Right atrium auricular region (tissue), 2 donors: Measurements from ENCODE around the gene BOD1. TPM values are rescaled to one million over a fixed set of nuclear protein-coding genes. Genes with fewer than 3 reads are reported as not detected.

ENCODE experiments used
- DNase-seq: peaks from one replicate; pipeline ENCODE4 v3.0.0-alpha.2; 2019; ENCODE audit warnings: low spot score
- H3K27ac ChIP-seq, 2 donors: fragments of 200-600 bp; sonication (generic); 1 replicate in 1 of 2; 2 replicates in 1 of 2; pipeline ENCODE4 v1.5.1; 2016 to 2019
- H3K27me3 ChIP-seq, 2 donors: fragments of 200-600 bp; sonication (generic); one replicate each; pipeline versions ENCODE4 v1.5.1 to v1.6.0; 2017 to 2019
- H3K36me3 ChIP-seq: fragments of 200-600 bp; sonication (generic); one replicate; pipeline ENCODE4 v1.5.1; 2016
- H3K4me1 ChIP-seq, 2 donors: fragments of 200-600 bp; sonication (generic); one replicate each; pipeline versions ENCODE4 v1.5.1 to v1.6.0; 2017 to 2019
- H3K4me3 ChIP-seq, 2 donors: fragments of 200-600 bp; sonication (generic); 1 replicate in 1 of 2; 2 replicates in 1 of 2; pipeline ENCODE4 v1.5.1; 2017 to 2019; ENCODE audit warnings: mild to moderate bottlenecking in 1 of 2, moderate library complexity in 1 of 2
- H3K9me3 ChIP-seq, 2 donors: fragments of 200-600 bp; sonication (generic); one replicate each; pipeline ENCODE4 v1.5.1; 2019
- CTCF ChIP-seq, 2 donors: fragments of 200-600 bp; sonication (generic); IDR thresholded peaks; one replicate each; pipeline ENCODE4 v1.5.1; 2019; ENCODE audit warnings: antibody characterized with exemption in 2 of 2
- total RNA-seq, 2 donors: library from RNA; depleted of rRNA; stranded (reverse); fragments of >200 nt; gene quantifications; one replicate each; pipeline ENCODE4 v1.1.0, GENCODE V29; 2016

BOD1 gene
- total RNA-seq, 2 donors from 2014 or later, result 36.9 to 43.2 TPM

DNA sequence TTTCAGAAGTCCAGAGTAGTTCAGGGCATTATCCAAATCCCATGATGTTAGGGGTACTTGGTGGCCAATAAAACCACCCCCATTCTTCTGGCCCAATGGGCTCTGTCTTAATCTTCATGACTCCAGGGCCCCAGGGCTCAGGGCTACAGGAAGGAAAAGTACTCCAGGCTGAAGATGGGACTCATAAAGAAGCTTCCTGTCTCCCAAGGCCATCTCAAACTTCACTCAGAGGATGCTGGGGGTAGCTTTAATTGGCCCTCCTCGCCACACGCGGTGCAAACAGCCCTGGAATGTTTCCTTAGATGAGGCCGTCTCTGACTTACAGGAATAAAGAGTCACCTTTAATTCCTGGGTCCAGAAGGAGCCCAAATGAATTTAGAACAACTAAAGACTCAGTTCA lies 52.3 kb downstream of the BOD1 start:
- Histone ChIP-seq H3K4me1 (no peaks in the 10 kb centered on the region), H3K36me3 (no peaks in the 10 kb centered on the region), H3K4me3 (no peak overlapping the region), H3K27me3 (no peaks in the 10 kb centered on the region), H3K9me3 (peaks cover 0 to 17% of the 10 kb centered on the region in 2 donors), H3K27ac (no peak overlapping the region)
- no peak for TF ChIP-seq CTCF (IDR thresholded peaks at IDR 0.05)
- no peak for DNase-seq

- no peak for TF ChIP-seq CTCF (IDR thresholded peaks at IDR 0.05)
- Histone ChIP-seq H3K27me3 (no peaks in the 10 kb centered on the region), H3K4me3 (no peak overlapping the region), H3K9me3 (peaks cover 0 to 13% of the 10 kb centered on the region in 2 donors), H3K4me1 (no peaks in the 10 kb centered on the region), H3K36me3 (no peaks in the 10 kb centered on the region), H3K27ac (no peak overlapping the region)
- no peak for DNase-seq
Measured at GRCh38 chr5:173563246-173563645, 53.2 kb downstream of the BOD1 start.

DNA sequence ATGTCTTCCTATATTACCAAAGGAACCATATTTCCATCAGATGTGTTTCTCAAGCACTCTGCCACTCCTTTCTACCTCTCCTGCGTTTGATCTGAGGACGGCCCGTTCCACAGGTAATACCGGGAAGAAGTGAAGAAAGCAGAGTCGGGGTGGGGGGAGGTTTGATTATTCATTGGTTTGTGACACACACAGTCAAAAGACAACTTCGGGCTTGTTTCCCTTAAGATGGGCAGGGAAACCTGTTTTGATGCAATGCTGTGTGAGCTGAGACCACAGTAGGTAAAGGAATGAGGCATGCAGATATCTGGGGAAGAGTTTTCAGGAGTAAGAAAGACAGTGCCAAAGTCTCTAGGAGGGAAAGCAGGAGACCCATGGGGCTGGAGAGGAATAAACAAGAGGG lies 54.0 kb downstream of the BOD1 start:
- Histone ChIP-seq H3K36me3 (no peaks in the 10 kb centered on the region), H3K9me3 (peaks cover 0 to 13% of the 10 kb centered on the region in 2 donors), H3K4me1 (no peaks in the 10 kb centered on the region), H3K27me3 (no peaks in the 10 kb centered on the region), H3K4me3 (no peak overlapping the region), H3K27ac (no peak overlapping the region)
- no peak for TF ChIP-seq CTCF (IDR thresholded peaks at IDR 0.05)
- DNase-seq, result no peak
